Body of pancreas (tissue), 4 donors: Measurements from ENCODE around the gene ANO2.

ENCODE experiments used
- POLR2A ChIP-seq, 3 donors: fragments of 450-650 bp; IDR thresholded peaks; one replicate each; pipeline ENCODE4 v1.6.1; 2016; ENCODE audit warnings: antibody characterized with exemption in 3 of 3, mild to moderate bottlenecking in 2 of 3
- TF ChIP-seq, protein P1 (sequence below), 7 experiments: fragments of 450-650 bp in 4 of 7; fragments of 200-600 bp in 3 of 7; sonication (generic) in 3 of 7; IDR thresholded peaks; one replicate each; pipeline ENCODE4 v1.5.1; 2016 to 2019; ENCODE audit warnings: antibody characterized with exemption in 7 of 7

DNA sequence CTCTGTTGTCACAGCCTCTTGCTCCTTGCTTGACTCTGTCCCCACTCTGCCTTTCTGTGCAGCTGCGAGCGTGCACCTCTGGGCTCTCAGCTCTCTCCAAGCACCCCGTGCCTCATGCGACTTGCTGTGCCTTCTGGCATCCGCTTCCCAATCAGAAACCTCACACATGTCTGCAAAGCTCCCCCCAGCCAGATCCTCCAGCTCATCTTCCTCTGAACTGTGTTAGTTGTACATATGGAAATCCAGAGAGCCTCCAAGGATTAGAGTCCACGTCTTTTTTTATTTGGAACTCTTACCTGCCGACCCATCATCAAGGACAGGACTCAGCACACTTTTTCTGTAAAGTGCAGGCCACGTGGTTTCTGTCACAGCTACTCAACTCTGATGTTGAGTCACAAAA lies 70.5 kb downstream of the ANO2 start:
- TF ChIP-seq, protein P1, sequence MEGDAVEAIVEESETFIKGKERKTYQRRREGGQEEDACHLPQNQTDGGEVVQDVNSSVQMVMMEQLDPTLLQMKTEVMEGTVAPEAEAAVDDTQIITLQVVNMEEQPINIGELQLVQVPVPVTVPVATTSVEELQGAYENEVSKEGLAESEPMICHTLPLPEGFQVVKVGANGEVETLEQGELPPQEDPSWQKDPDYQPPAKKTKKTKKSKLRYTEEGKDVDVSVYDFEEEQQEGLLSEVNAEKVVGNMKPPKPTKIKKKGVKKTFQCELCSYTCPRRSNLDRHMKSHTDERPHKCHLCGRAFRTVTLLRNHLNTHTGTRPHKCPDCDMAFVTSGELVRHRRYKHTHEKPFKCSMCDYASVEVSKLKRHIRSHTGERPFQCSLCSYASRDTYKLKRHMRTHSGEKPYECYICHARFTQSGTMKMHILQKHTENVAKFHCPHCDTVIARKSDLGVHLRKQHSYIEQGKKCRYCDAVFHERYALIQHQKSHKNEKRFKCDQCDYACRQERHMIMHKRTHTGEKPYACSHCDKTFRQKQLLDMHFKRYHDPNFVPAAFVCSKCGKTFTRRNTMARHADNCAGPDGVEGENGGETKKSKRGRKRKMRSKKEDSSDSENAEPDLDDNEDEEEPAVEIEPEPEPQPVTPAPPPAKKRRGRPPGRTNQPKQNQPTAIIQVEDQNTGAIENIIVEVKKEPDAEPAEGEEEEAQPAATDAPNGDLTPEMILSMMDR (IDR thresholded peaks at IDR 0.05) = no peak
- no peak for TF ChIP-seq POLR2A (IDR thresholded peaks at IDR 0.05)
